Skeletal muscle satellite cell (primary cell): ENCODE measurements around the gene PSMB8.

Experiments
- H3K27me3 ChIP-seq: 2 replicates; pipeline ENCODE4 v1.7.0; 2013; ENCODE audit warnings: low read length; ENCODE audit not compliant: control insufficient read depth, insufficient read depth
- H3K36me3 ChIP-seq: 2 replicates; pipeline ENCODE4 v1.7.0; 2013; ENCODE audit warnings: mild to moderate bottlenecking, control low read depth, low read length; ENCODE audit not compliant: insufficient read depth
- H3K4me1 ChIP-seq: 2 replicates; pipeline ENCODE4 v1.7.0; 2013; ENCODE audit warnings: low read length; ENCODE audit not compliant: control insufficient read depth, insufficient read depth
- H3K4me2 ChIP-seq: 2 replicates; pipeline ENCODE4 v1.7.0; 2013; ENCODE audit warnings: mild to moderate bottlenecking, low read length
- H3K4me3 ChIP-seq: 2 replicates; pipeline ENCODE4 v1.7.0; 2013; ENCODE audit warnings: low read length
- H3K9ac ChIP-seq: 2 replicates; pipeline ENCODE4 v1.7.0; 2013; ENCODE audit warnings: mild to moderate bottlenecking, low read depth, low read length, moderate library complexity
- H3K9me3 ChIP-seq: replicated peaks from 2 replicates; pipeline ENCODE4 v1.7.0; 2013; ENCODE audit warnings: mild to moderate bottlenecking, control low read depth, low read length

PSMB8 gene

DNA sequence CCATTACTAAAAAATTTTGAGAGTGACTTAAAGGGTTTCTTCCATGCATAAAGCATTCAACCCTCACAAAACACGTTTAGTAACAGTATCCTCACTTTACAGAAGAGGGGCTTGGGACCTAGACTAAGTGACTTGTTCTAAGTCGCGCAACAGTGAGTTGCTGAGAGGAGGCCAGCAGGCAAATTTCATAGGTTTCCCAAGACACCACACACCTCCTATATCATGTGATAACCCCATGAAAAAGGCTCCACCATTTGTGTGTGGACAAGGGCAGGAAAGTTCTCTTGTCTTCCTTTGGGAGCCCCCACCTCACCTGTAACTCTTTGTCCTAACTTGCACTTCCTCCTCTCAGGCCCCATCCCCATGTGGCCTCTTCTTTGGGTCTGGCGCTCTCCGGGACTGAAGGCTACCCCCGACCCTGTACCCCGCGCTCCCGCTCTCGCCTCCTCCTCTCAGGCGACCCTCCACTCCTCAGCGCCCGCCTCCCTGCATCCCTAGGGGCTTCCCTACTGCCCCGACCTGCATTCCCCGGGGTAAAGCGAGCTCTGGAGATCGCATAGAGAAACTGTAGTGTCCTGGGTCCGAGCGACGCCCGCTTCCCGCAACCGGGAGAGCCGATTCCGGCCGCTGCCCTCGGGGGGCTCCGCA, 392 bp downstream of the PSMB8 start:
- no peaks in the 10 kb centered on the region for H3K9me3 ChIP-seq
- peak overlapping the region; percentile 93 for H3K4me3 ChIP-seq
- peaks cover 8% of the 10 kb centered on the region for H3K36me3 ChIP-seq
- peak overlapping the region; percentile 94 for H3K4me2 ChIP-seq
- H3K9ac ChIP-seq = peak overlapping the region; percentile 87
- no peaks in the 10 kb centered on the region for H3K27me3 ChIP-seq
- H3K4me1 ChIP-seq = peaks cover 2% of the 10 kb centered on the region

GRCh38 chr6:32842690-32843089, 1.2 kb downstream of the PSMB8 start:
- Histone ChIP-seq H3K4me1 (peaks cover 6% of the 10 kb centered on the region), H3K4me2 (peak overlapping the region; percentile 94), H3K9ac (no peak overlapping the region), H3K36me3 (peaks cover 4% of the 10 kb centered on the region), H3K9me3 (no peaks in the 10 kb centered on the region), H3K27me3 (no peaks in the 10 kb centered on the region), H3K4me3 (no peak overlapping the region)

GRCh38 chr6:32842021-32842650, 1.7 kb downstream of the PSMB8 start:
- H3K27me3 ChIP-seq = no peaks in the 10 kb centered on the region
- no peak overlapping the region for H3K4me3 ChIP-seq
- no peak overlapping the region for H3K4me2 ChIP-seq
- H3K36me3 ChIP-seq = peaks cover 4% of the 10 kb centered on the region
- H3K9me3 ChIP-seq = no peaks in the 10 kb centered on the region
- H3K4me1 ChIP-seq = peaks cover 9% of the 10 kb centered on the region
- H3K9ac ChIP-seq = no peak overlapping the region

- H3K4me1 ChIP-seq = peaks cover 9% of the 10 kb centered on the region
- H3K4me2 ChIP-seq = no peak overlapping the region
- H3K36me3 ChIP-seq = no peaks in the 10 kb centered on the region
- H3K9ac ChIP-seq = no peak overlapping the region
- no peak overlapping the region for H3K4me3 ChIP-seq
- H3K9me3 ChIP-seq = no peaks in the 10 kb centered on the region
- no peaks in the 10 kb centered on the region for H3K27me3 ChIP-seq
Observed at GRCh38 chr6:32840604-32841246, 3.1 kb downstream of the PSMB8 start.

DNA sequence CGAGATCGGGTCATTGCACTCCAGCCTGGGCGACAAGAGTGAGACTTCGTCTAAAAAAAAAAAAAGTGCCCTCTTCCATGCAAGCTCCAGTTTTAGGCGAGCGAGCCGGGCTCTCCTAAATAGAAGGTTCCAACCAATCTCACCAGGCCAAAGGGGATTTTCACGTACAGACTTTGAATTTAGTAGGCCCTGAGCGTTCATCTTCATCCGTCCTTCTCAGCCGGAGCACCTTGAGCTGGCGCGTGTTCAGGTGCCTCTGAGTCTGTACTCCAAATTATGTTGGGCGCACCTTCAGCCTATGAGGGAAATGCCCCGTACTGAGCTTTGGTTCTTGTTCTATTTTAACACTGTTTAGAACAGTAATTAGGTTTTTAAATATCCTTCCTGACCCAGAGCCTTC, 4.5 kb downstream of the PSMB8 start:
- Histone ChIP-seq H3K4me1 (peaks cover 7% of the 10 kb centered on the region), H3K4me3 (no peak overlapping the region), H3K9me3 (no peaks in the 10 kb centered on the region), H3K9ac (no peak overlapping the region), H3K27me3 (no peaks in the 10 kb centered on the region), H3K36me3 (no peaks in the 10 kb centered on the region), H3K4me2 (no peak overlapping the region)

DNA sequence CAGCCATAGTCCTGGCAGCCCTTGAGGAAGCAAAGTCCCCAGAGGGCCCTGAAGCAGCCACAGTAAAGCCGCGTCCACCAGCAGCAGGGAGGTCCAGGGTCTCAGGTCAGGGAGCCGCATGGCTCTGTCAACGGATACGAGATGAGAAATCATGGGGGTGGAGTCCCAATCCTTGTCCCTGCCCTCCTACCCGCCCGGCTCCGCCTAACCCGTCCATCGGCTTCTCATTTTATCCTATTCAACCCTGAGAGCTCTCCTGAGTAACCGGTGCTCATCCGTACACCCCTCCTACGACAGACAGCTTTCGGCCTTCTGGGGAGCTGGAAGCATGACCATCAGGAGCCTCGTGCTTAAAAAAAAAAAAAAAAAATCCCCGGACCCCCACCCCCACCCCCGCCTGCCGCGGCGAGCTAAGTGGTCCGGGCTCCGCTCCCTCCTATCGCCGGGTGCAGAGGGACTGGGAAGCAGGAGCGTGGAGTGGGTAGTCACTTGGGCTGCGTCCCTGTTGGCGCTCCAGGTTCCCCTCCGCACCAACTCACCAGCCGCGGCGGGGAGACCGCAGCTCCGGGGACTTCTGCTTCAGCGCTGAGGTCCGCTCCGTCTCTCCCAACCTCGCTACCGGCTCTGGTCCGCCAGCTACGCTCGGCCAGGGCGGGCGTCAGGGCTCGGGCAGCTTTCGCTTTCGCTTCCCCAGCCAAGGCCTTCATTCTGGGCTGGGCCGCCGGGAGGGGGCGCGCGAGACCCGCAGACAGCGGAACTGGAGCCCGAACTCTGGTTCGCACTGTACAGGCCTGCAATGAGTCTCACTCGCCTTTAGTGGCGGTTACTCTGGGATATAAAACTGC, 5.5 kb downstream of the PSMB8 start, which contains the start of gene TAP2:
Gene TAP2, minus strand, starts transcription at position 626 of the 845 bp plus-strand sequence. Its CDS starts 506 bp downstream, at position 120.
- H3K4me3 ChIP-seq = peak within 1 kb of the TSS; percentile 91
- H3K9ac ChIP-seq = peak within 1 kb of the TSS; percentile 84
- no peaks in the 10 kb centered on the region for H3K36me3 ChIP-seq
- peak within 1 kb of the TSS; percentile 83 for H3K4me2 ChIP-seq
- no peaks in the 10 kb centered on the region for H3K9me3 ChIP-seq
- peaks cover 7% of the 10 kb centered on the region for H3K4me1 ChIP-seq
- H3K27me3 ChIP-seq = no peaks in the 10 kb centered on the region

- H3K4me1 ChIP-seq = peaks cover 7% of the 10 kb centered on the region
- H3K36me3 ChIP-seq = no peaks in the 10 kb centered on the region
- no peaks in the 10 kb centered on the region for H3K9me3 ChIP-seq
- H3K4me2 ChIP-seq = peak overlapping the region; percentile 83
- no peaks in the 10 kb centered on the region for H3K27me3 ChIP-seq
- peak overlapping the region; percentile 91 for H3K4me3 ChIP-seq
- H3K9ac ChIP-seq = peak overlapping the region; percentile 84
Observed at GRCh38 chr6:32837651-32838113, 6.2 kb downstream of the PSMB8 start.

DNA sequence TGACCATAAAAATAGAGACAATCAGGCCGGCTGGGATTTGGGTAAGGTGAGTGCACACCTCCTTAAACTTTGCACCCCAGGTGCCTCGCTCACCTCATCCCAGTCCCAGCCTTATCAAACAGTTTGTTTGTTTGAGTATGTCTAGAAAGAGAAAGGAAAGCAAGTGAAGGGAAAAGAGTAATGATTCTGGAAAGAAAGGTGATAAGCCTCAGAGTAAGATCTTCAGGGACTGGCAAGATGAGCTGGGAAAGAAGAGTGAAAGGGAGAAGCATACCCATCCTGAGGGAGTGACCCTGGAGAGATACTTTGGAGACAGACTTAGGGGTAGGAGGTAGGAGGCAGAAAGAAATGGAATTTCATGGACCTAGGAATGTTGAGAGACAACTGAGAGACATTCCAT, 7.0 kb downstream of the PSMB8 start:
- peaks cover 7% of the 10 kb centered on the region for H3K4me1 ChIP-seq
- H3K9ac ChIP-seq = no peak overlapping the region
- no peaks in the 10 kb centered on the region for H3K9me3 ChIP-seq
- no peaks in the 10 kb centered on the region for H3K27me3 ChIP-seq
- H3K4me3 ChIP-seq = no peak overlapping the region
- H3K36me3 ChIP-seq = no peaks in the 10 kb centered on the region
- H3K4me2 ChIP-seq = no peak overlapping the region

GRCh38 chr6:32835167-32835893, 8.5 kb downstream of the PSMB8 start:
- Histone ChIP-seq H3K9me3 (no peaks in the 10 kb centered on the region), H3K9ac (no peak overlapping the region), H3K4me2 (no peak overlapping the region), H3K4me1 (peaks cover 7% of the 10 kb centered on the region), H3K27me3 (no peaks in the 10 kb centered on the region), H3K4me3 (no peak overlapping the region), H3K36me3 (peaks cover 2% of the 10 kb centered on the region)

- no peaks in the 10 kb centered on the region for H3K27me3 ChIP-seq
- H3K9ac ChIP-seq = no peak overlapping the region
- H3K36me3 ChIP-seq = peaks cover 3% of the 10 kb centered on the region
Observed at GRCh38 chr6:32833664-32834063, 10.2 kb downstream of the PSMB8 start.

More at GRCh38 chr6:32833664-32834063, 10.2 kb downstream of the PSMB8 start:
- no peaks in the 10 kb centered on the region for H3K9me3 ChIP-seq
- H3K4me2 ChIP-seq = no peak overlapping the region
- no peak overlapping the region for H3K4me3 ChIP-seq
- H3K4me1 ChIP-seq = peaks cover 7% of the 10 kb centered on the region
